H1 (cell line): ENCODE results near the gene ICE1. TPM values are rescaled to one million over a fixed set of nuclear protein-coding genes. Genes with fewer than 3 reads are reported as not detected.

ENCODE experiments used
- CTCF ChIA-PET: fragments of 300-600 bp; sonication (Branson Sonifier 250); formaldehyde crosslinking; loops from one replicate; lab custom pipeline; 2021; ENCODE audit not compliant: partially characterized antibody; lab: Charles Lee
- POLR2A ChIA-PET: fragments of 300-600 bp; sonication (Branson Sonifier 250); formaldehyde crosslinking; loops from one replicate; lab custom pipeline; 2021; ENCODE audit warnings: inconsistent platforms; ENCODE audit not compliant: partially characterized antibody; lab: Charles Lee
- DNase-seq, 2 experiments: peaks; one replicate each; pipeline versions ENCODE4 v3.0.0 to v3.0.0-alpha.2; 2010 to 2022; ENCODE audit warnings: low spot score in 2 of 2, low read depth in 1 of 2, mixed read lengths in 1 of 2
- FAIRE-seq: peaks from 2 replicates; lab custom pipeline; 2011; peaks lifted over from hg19 to GRCh38; lab: Jason Lieb, UNC
- H2AFZ ChIP-seq: 2 replicates; pipeline ENCODE4 v1.8.1; 2012; ENCODE audit warnings: low read length, inconsistent platforms
- H2AK5ac ChIP-seq: 2 replicates; pipeline ENCODE4 v1.6.1; 2013; ENCODE audit warnings: low read depth, low read length
- H2BK120ac ChIP-seq: replicated peaks from 2 replicates; pipeline ENCODE3; 2013; ENCODE audit warnings: low read depth, low read length, inconsistent platforms
- H2BK12ac ChIP-seq: 2 replicates; pipeline ENCODE4 v1.6.1; 2013; ENCODE audit warnings: low read depth, low read length
- H2BK15ac ChIP-seq: 2 replicates; pipeline ENCODE4 v1.6.1; 2013; ENCODE audit warnings: low read length
- H2BK20ac ChIP-seq: 2 replicates; pipeline ENCODE4 v1.6.1; 2013; ENCODE audit warnings: low read length
- H2BK5ac ChIP-seq: 2 replicates; pipeline ENCODE4 v1.6.1; 2013; ENCODE audit warnings: low read depth, low read length
- H3K14ac ChIP-seq: 2 replicates; pipeline ENCODE4 v1.6.1; 2013; ENCODE audit warnings: inconsistent platforms; ENCODE audit not compliant: insufficient read length
- H3K18ac ChIP-seq: 2 replicates; pipeline ENCODE4 v1.6.1; 2013; ENCODE audit warnings: low read length; ENCODE audit errors: extremely low read depth
- H3K23ac ChIP-seq: 2 replicates; pipeline ENCODE4 v1.6.1; 2013; ENCODE audit warnings: inconsistent platforms; ENCODE audit not compliant: insufficient read length
- H3K23me2 ChIP-seq: 2 replicates; pipeline ENCODE4 v1.6.1; 2013; ENCODE audit warnings: low read depth, low read length
- H3K27ac ChIP-seq: 2 replicates; pipeline ENCODE4 v1.6.1; 2011; ENCODE audit warnings: low read depth, low read length, inconsistent platforms
- H3K27me3 ChIP-seq, 4 experiments: replicated peaks in 1 of 4; 1 replicate in 1 of 4; 2 replicates in 3 of 4; pipeline versions ENCODE4 v1.6.1 to v1.8.1; 2011 to 2013; ENCODE audit warnings: low read length in 3 of 4, mild to moderate bottlenecking in 3 of 4, inconsistent platforms in 2 of 4, mixed read lengths in 2 of 4, moderate library complexity in 1 of 4; ENCODE audit not compliant: control insufficient read depth in 3 of 4, insufficient read depth in 3 of 4; ENCODE audit errors: extremely low read depth in 1 of 4
- H3K36me3 ChIP-seq, 4 experiments: 2 replicates each; pipeline versions ENCODE4 v1.6.1 to v1.8.1; 2011 to 2013; ENCODE audit warnings: mild to moderate bottlenecking in 4 of 4, low read length in 3 of 4, moderate library complexity in 2 of 4, control low read depth in 1 of 4, inconsistent platforms in 1 of 4; ENCODE audit not compliant: insufficient read depth in 4 of 4, control insufficient read depth in 2 of 4
- H3K4ac ChIP-seq: replicated peaks from 2 replicates; pipeline ENCODE3; 2013; ENCODE audit warnings: low read length, low read depth, mixed read lengths, inconsistent platforms; ENCODE audit not compliant: insufficient read length
- H3K4me1 ChIP-seq, 4 experiments: replicated peaks in 1 of 4; 1 replicate in 1 of 4; 2 replicates in 3 of 4; pipeline versions ENCODE4 v1.6.1 to v1.8.1; 2011 to 2013; ENCODE audit warnings: low read length in 3 of 4, inconsistent platforms in 2 of 4, mixed read lengths in 1 of 4; ENCODE audit not compliant: insufficient read depth in 4 of 4, control insufficient read depth in 3 of 4
- H3K4me2 ChIP-seq, 2 experiments: 2 replicates each; pipeline versions ENCODE4 v1.6.1 to v1.8.1; 2011 to 2013; ENCODE audit warnings: low read depth in 2 of 2, low read length in 2 of 2, control low read depth in 1 of 2, inconsistent platforms in 1 of 2, mild to moderate bottlenecking in 1 of 2; ENCODE audit not compliant: insufficient read depth in 1 of 2
- H3K4me3 ChIP-seq, 4 experiments: fragments of 200-600, 300-600 bp in 1 of 4; sonication (generic), shearing (Covaris generic), sonication (Bioruptor Twin) in 1 of 4; 2 replicates each; pipeline versions ENCODE4 v1.5.1 to v1.8.1; 2011 to 2016; ENCODE audit warnings: low read length in 4 of 4, low read depth in 3 of 4, control low read depth in 2 of 4, inconsistent platforms in 2 of 4, mild to moderate bottlenecking in 2 of 4, mixed read lengths in 1 of 4, moderate library complexity in 1 of 4; ENCODE audit not compliant: insufficient read depth in 2 of 4; ENCODE audit errors: extremely low read depth in 1 of 4
- H3K56ac ChIP-seq: replicated peaks from 2 replicates; pipeline ENCODE3; 2013; ENCODE audit warnings: low read depth, mild to moderate bottlenecking, mixed read lengths, low read length, inconsistent platforms; ENCODE audit not compliant: insufficient read length
- H3K79me1 ChIP-seq: 2 replicates; pipeline ENCODE4 v1.6.1; 2013; ENCODE audit warnings: low read depth, low read length, control low read depth
- H3K79me2 ChIP-seq, 2 experiments: 2 replicates each; pipeline versions ENCODE4 v1.6.1 to v1.8.1; 2012 to 2013; ENCODE audit warnings: low read length in 2 of 2, mild to moderate bottlenecking in 2 of 2, inconsistent platforms in 1 of 2; ENCODE audit not compliant: insufficient read depth in 2 of 2, control insufficient read depth in 1 of 2
- H3K9ac ChIP-seq, 4 experiments: replicated peaks in 1 of 4; 1 replicate in 1 of 4; 2 replicates in 3 of 4; pipeline versions ENCODE4 v1.6.1 to v1.8.1; 2011 to 2013; ENCODE audit warnings: low read depth in 3 of 4, low read length in 3 of 4, control low read depth in 2 of 4, mild to moderate bottlenecking in 2 of 4, moderate library complexity in 2 of 4, inconsistent platforms in 1 of 4; ENCODE audit errors: extremely low read depth in 1 of 4
- H3K9me3 ChIP-seq, 2 experiments: 2 replicates each; pipeline versions ENCODE4 v1.6.1 to v1.8.1; 2012 to 2013; ENCODE audit warnings: mild to moderate bottlenecking in 2 of 2, moderate library complexity in 2 of 2, control low read depth in 1 of 2, inconsistent platforms in 1 of 2, low read depth in 1 of 2, low read length in 1 of 2, mixed read lengths in 1 of 2; ENCODE audit not compliant: insufficient read depth in 2 of 2
- H4K20me1 ChIP-seq, 2 experiments: replicated peaks in 1 of 2; 2 replicates each; pipeline versions ENCODE3 to v1.8.1; 2011 to 2013; ENCODE audit warnings: inconsistent platforms in 2 of 2, low read length in 2 of 2, mild to moderate bottlenecking in 1 of 2; ENCODE audit not compliant: insufficient read depth in 2 of 2, control insufficient read depth in 1 of 2
- H4K5ac ChIP-seq: 2 replicates; pipeline ENCODE4 v1.6.1; 2013; ENCODE audit warnings: low read length, low read depth, mixed read lengths, inconsistent platforms; ENCODE audit not compliant: insufficient read length
- H4K8ac ChIP-seq: 2 replicates; pipeline ENCODE4 v1.8.0; 2013; ENCODE audit warnings: mild to moderate bottlenecking, moderate library complexity, low read length, inconsistent platforms; ENCODE audit not compliant: insufficient read depth; ENCODE audit errors: extremely low read depth
- H4K91ac ChIP-seq: replicated peaks from 2 replicates; pipeline ENCODE3; 2013; ENCODE audit warnings: low read length, mixed read lengths, inconsistent platforms; ENCODE audit not compliant: insufficient read length
- ATF3 ChIP-seq: IDR thresholded peaks from 2 replicates; pipeline ENCODE4 v1.6.1; 2011; ENCODE audit warnings: low read depth, mild to moderate bottlenecking, low read length; ENCODE audit not compliant: insufficient read depth
- CHD2 ChIP-seq: IDR thresholded peaks from 2 replicates; pipeline ENCODE4 v1.6.1; 2012; ENCODE audit warnings: low read length, improper control_type of control experiment
- EGR1 ChIP-seq: IDR thresholded peaks from 2 replicates; pipeline ENCODE4 v1.6.1; 2011; ENCODE audit warnings: low read depth, low read length, borderline replicate concordance
- EP300 ChIP-seq, 2 experiments: IDR thresholded peaks; 1 replicate in 1 of 2; 2 replicates in 1 of 2; pipeline ENCODE4 v1.6.1; 2011 to 2012; ENCODE audit warnings: low read depth in 2 of 2, low read length in 2 of 2, mild to moderate bottlenecking in 2 of 2, borderline replicate concordance in 1 of 2, inconsistent platforms in 1 of 2, moderate library complexity in 1 of 2
- JUN ChIP-seq: IDR thresholded peaks from 2 replicates; pipeline ENCODE4 v1.6.1; 2011; ENCODE audit warnings: low read depth, mild to moderate bottlenecking, improper control_type of control experiment, low read length
- JUND ChIP-seq: IDR thresholded peaks from 2 replicates; pipeline ENCODE4 v1.6.1; 2011; ENCODE audit warnings: mild to moderate bottlenecking, improper control_type of control experiment, low read length
- NANOG ChIP-seq: IDR thresholded peaks from 2 replicates; pipeline ENCODE4 v1.6.1; 2011; ENCODE audit warnings: low read length, low read depth, mild to moderate bottlenecking, inconsistent platforms; ENCODE audit not compliant: insufficient read depth, poor library complexity, severe bottlenecking
- POU5F1 ChIP-seq: IDR thresholded peaks from 2 replicates; pipeline ENCODE4 v1.6.1; 2011; ENCODE audit warnings: low read depth, mild to moderate bottlenecking, low read length, moderate library complexity
- SP1 ChIP-seq: IDR thresholded peaks from 2 replicates; pipeline ENCODE4 v1.6.1; 2011; ENCODE audit warnings: low read depth, low read length
- SRF ChIP-seq: IDR thresholded peaks from 2 replicates; pipeline ENCODE4 v1.6.1; 2011; ENCODE audit warnings: mild to moderate bottlenecking, low read depth, low read length, moderate library complexity
- TAF1 ChIP-seq: IDR thresholded peaks from 2 replicates; pipeline ENCODE4 v1.6.1; 2011; ENCODE audit warnings: mild to moderate bottlenecking, low read depth, low read length
- TEAD4 ChIP-seq: IDR thresholded peaks from 2 replicates; pipeline ENCODE4 v1.6.1; 2012; ENCODE audit warnings: low read depth, low read length, inconsistent platforms, mixed read lengths
- USF2 ChIP-seq: IDR thresholded peaks from 2 replicates; pipeline ENCODE4 v1.6.1; 2011; ENCODE audit warnings: low read length, improper control_type of control experiment
- YY1 ChIP-seq: IDR thresholded peaks from 2 replicates; pipeline ENCODE4 v1.6.1; 2011; ENCODE audit warnings: low read depth, mild to moderate bottlenecking, low read length
- WGBS, 2 experiments: shearing (Covaris generic) in 1 of 2; methylation state at CpG; one replicate each; pipeline versions ENCODE4 v1.1.6 to v1.1.7; 2013 to 2015; ENCODE audit warnings: low lambda C conversion rate in 2 of 2, mixed read lengths in 2 of 2, inconsistent platforms in 1 of 2, low coverage in 1 of 2, missing lambda C conversion rate in 1 of 2; ENCODE audit not compliant: insufficient replicate concordance in 2 of 2, insufficient coverage in 1 of 2, insufficient read length in 1 of 2; ENCODE audit errors: extremely low coverage in 1 of 2, missing lambda C conversion rate in 1 of 2; 5-methylcytosine and 5-hydroxymethylcytosine counted together
- polyA plus RNA-seq, 7 experiments: library from polyadenylated mRNA; depleted of rRNA in 3 of 7; stranded (reverse) in 5 of 7; unstranded in 2 of 7; fragments of >200 nt in 5 of 7; fragments of 200-250 nt in 2 of 7; gene quantifications; 1 replicate in 5 of 7; 2 replicates in 1 of 7; 4 replicates in 1 of 7; pipeline versions ENCODE4 v1.2.1 to v1.2.3, GENCODE V29; 2011 to 2013; ENCODE audit warnings: missing spikeins in 2 of 7, mixed read lengths in 2 of 7
- total RNA-seq: library from RNA; stranded (reverse); fragmentation: NEBNext Ultra II Directional; extraction: Animal tissue kit (Norgen Biotek cat#: 25700); gene quantifications from 2 replicates; pipeline ENCODE4 v1.2.1, GENCODE V29; 2021

ICE1 gene
- total and polyA plus RNA-seq, 2 of the 8 experiments (the other 6 are each of a cell fraction or from before 2014, with no cell fraction given) = 11.8 to 53.9 TPM

- Histone ChIP-seq H3K27me3 (no peaks in the 10 kb centered on the region), H3K79me1 (no peaks in the 10 kb centered on the region), H2BK5ac (no peak overlapping the region), H3K79me2 (no peaks in the 10 kb centered on the region), H2BK15ac (no peak overlapping the region), H3K23ac (no peak overlapping the region), H4K91ac (no peak overlapping the region), H3K18ac (no peak overlapping the region), H3K56ac (no peak overlapping the region), H3K9ac (no peak overlapping the region), H3K23me2 (no peaks in the 10 kb centered on the region), H2AK5ac (no peak overlapping the region), H2BK12ac (no peak overlapping the region), H3K9me3 (peaks cover 2 to 7% of the 10 kb centered on the region in 2 experiments; a peak in 2 of 4 replicates), H2BK120ac (no peak overlapping the region), H2AFZ (no peak overlapping the region), H4K20me1 (no peaks in the 10 kb centered on the region), H3K27ac (no peak overlapping the region), H2BK20ac (no peak overlapping the region), H3K4ac (no peak overlapping the region), H3K14ac (no peak overlapping the region), H3K4me2 (no peak overlapping the region), H4K5ac (no peak overlapping the region), H3K4me1 (peaks cover 0 to under 1% (median 0%) of the 10 kb centered on the region in 4 experiments; a peak in 2 of 7 replicates), H3K36me3 (no peaks in the 10 kb centered on the region), H4K8ac (no peak overlapping the region), H3K4me3 (no peak overlapping the region)
- ChIA-PET CTCF (interaction anchor here (1.7 kb wide), 1 partner anchor 273 kb away, joined by 4 read pairs; no protein-coding TSS in a partner anchor), POLR2A (no interaction called here)
- WGBS, 2 experiments = 93% methylated on average over 5 of the region's 5 CpGs; no CpG with 5 or more reads in 1 of the 2 experiments
- FAIRE-seq (no peak), DNase-seq (no peak)
- TF ChIP-seq SP1 (no peak), EP300 (IDR thresholded peaks at IDR 0.05; ENCODE audit: borderline replicate concordance in 1 of 2, low read depth in 2 of 2, low read length in 2 of 2) (no peak), EGR1 (no peak), CHD2 (no peak), JUN (no peak), JUND (no peak), YY1 (no peak), TEAD4 (no peak), USF2 (no peak), TAF1 (no peak), NANOG (no peak), ATF3 (no peak), POU5F1 (no peak), SRF (no peak)
These were observed 7.5 kb upstream of the ICE1 start for GRCh38 chr5:5414999-5415398.
